HepG2 (cell line): Measurements from ENCODE around the gene KRTAP10-2. TPM values are rescaled to one million over a fixed set of nuclear protein-coding genes. Genes with fewer than 3 reads are reported as not detected.
A peak's percentile ranks its signal among the peaks of the same experiment; 100 is the strongest.

Source experiments
- ARID5B ChIP-seq: IDR thresholded peaks from 2 replicates; pipeline ENCODE4 v1.4.0; 2020; ENCODE audit warnings: mild to moderate bottlenecking, missing genetic modification reagents
- BORCS8-MEF2B ChIP-seq: sonication (generic); formaldehyde crosslinking; IDR thresholded peaks from 2 replicates; pipeline ENCODE4 v1.8.0; 2022; ENCODE audit warnings: mild to moderate bottlenecking, missing genetic modification reagents
- DNMT3B ChIP-seq: conservative IDR thresholded peaks from 2 replicates; pipeline ENCODE4 v1.6.1; 2016; ENCODE audit warnings: missing biosample characterization, control low read depth
- FOXJ3 ChIP-seq: sonication (generic); formaldehyde crosslinking; IDR thresholded peaks from 2 replicates; pipeline ENCODE4 v1.4.0; 2020; ENCODE audit warnings: missing genetic modification reagents, mild to moderate bottlenecking, borderline replicate concordance
- HDAC1 ChIP-seq: sonication (generic); formaldehyde crosslinking; IDR thresholded peaks from 2 replicates; pipeline ENCODE4 v1.5.1; 2020; ENCODE audit warnings: mild to moderate bottlenecking, missing genetic modification reagents
- MEIS2 ChIP-seq: sonication (generic); formaldehyde crosslinking; IDR thresholded peaks from 2 replicates; pipeline ENCODE4 v1.9.0; 2021; ENCODE audit warnings: mild to moderate bottlenecking, missing genetic modification reagents
- MLXIP ChIP-seq: sonication (generic); formaldehyde crosslinking; IDR thresholded peaks from 2 replicates; pipeline ENCODE4 v1.9.0; 2021; ENCODE audit warnings: missing genetic modification reagents, borderline replicate concordance
- MTA3 ChIP-seq: sonication (generic); formaldehyde crosslinking; IDR thresholded peaks from 2 replicates; pipeline ENCODE4 v1.4.0; 2020; ENCODE audit warnings: missing genetic modification reagents
- MXI1 ChIP-seq: IDR thresholded peaks from 3 replicates; pipeline ENCODE4 v1.6.1; 2012; ENCODE audit warnings: low read depth, low read length, inconsistent platforms, borderline replicate concordance
- PREB ChIP-seq: sonication (generic); formaldehyde crosslinking; IDR thresholded peaks from 2 replicates; pipeline ENCODE4 v1.4.0; 2020; ENCODE audit warnings: missing genetic modification reagents
- RBAK ChIP-seq: sonication (generic); formaldehyde crosslinking; IDR thresholded peaks from 2 replicates; pipeline ENCODE4 v1.5.1; 2020; ENCODE audit warnings: mild to moderate bottlenecking, missing genetic modification reagents
- SMAD9 ChIP-seq: sonication (generic); formaldehyde crosslinking; IDR thresholded peaks from 2 replicates; pipeline ENCODE4 v1.5.1; 2020; ENCODE audit warnings: mild to moderate bottlenecking, missing genetic modification reagents
- TOE1 ChIP-seq: sonication (generic); formaldehyde crosslinking; IDR thresholded peaks from 2 replicates; pipeline ENCODE4 v1.4.0; 2020; ENCODE audit warnings: mild to moderate bottlenecking, missing genetic modification reagents
- ZFP90 ChIP-seq: sonication (generic); formaldehyde crosslinking; IDR thresholded peaks from 2 replicates; pipeline ENCODE4 v1.8.0; 2022; ENCODE audit warnings: missing genetic modification reagents, mild to moderate bottlenecking, inconsistent platforms, borderline replicate concordance
- ZNF460 ChIP-seq: sonication (generic); formaldehyde crosslinking; IDR thresholded peaks from 2 replicates; pipeline ENCODE4 v1.5.1; 2020; ENCODE audit warnings: missing genetic modification reagents, mild to moderate bottlenecking, borderline replicate concordance
- ZNF484 ChIP-seq: sonication (generic); formaldehyde crosslinking; IDR thresholded peaks from 2 replicates; pipeline ENCODE4 v1.5.1; 2020; ENCODE audit warnings: mild to moderate bottlenecking, low read depth, missing genetic modification reagents, borderline replicate concordance
- ZNF513 ChIP-seq: sonication (generic); formaldehyde crosslinking; conservative IDR thresholded peaks from 2 replicates; pipeline ENCODE4 v1.5.0; 2020; ENCODE audit warnings: missing genetic modification reagents
- ZNF784 ChIP-seq: sonication (generic); formaldehyde crosslinking; IDR thresholded peaks from 2 replicates; pipeline ENCODE4 v1.5.1; 2020; ENCODE audit warnings: missing genetic modification reagents, mild to moderate bottlenecking, borderline replicate concordance
- polyA plus RNA-seq, 8 experiments: library from polyadenylated mRNA; depleted of rRNA in 3 of 8; stranded (reverse) in 7 of 8; unstranded in 1 of 8; fragments of >200 nt; fragmentation: Illumina TruSeq in 4 of 8; extraction: Trizol in 4 of 8; gene quantifications; 2 replicates each; pipeline versions ENCODE4 v1.2.1 to v1.2.3, GENCODE V29; 2011 to 2016; ENCODE audit warnings: low read depth in 4 of 8, missing spikeins in 1 of 8, mixed read lengths in 1 of 8; ENCODE audit not compliant: insufficient read depth in 1 of 8
- total RNA-seq, 5 experiments: library from RNA; depleted of rRNA; stranded (reverse); fragments of >200 nt; fragmentation: Illumina TruSeq; extraction: Trizol; gene quantifications; 2 replicates each; pipeline ENCODE4 v1.2.3, GENCODE V29; 2016; ENCODE audit warnings: low read depth in 1 of 5

KRTAP10-2 gene
- total and polyA plus RNA-seq, 2 of the 13 experiments (the other 11 are each of a cell fraction or from before 2014, with no cell fraction given) = not detected

- TF ChIP-seq ZNF784 (CRISPR knock-in tag) (no peak), HDAC1 (CRISPR knock-in tag) (peak; percentile 14; the same call in 1 of the 2 replicates), ZNF513 (no peak), MLXIP (no peak), DNMT3B (CRISPR knock-in tag) (no peak), FOXJ3 (no peak), MXI1 (peak; percentile 28; the same call in 1 of the 3 replicates), ZNF484 (CRISPR knock-in tag) (no peak), MTA3 (CRISPR knock-in tag) (no peak), MEIS2 (CRISPR knock-in tag) (peak; percentile 24; the same call in 1 of the 2 replicates), ARID5B (CRISPR knock-in tag) (no peak), PREB (no peak), ZNF460 (CRISPR knock-in tag) (no peak), TOE1 (CRISPR knock-in tag) (no peak), ZFP90 (CRISPR knock-in tag) (peak; percentile 72; the same call in 1 of the 2 replicates), BORCS8-MEF2B (CRISPR knock-in tag) (no peak; the same call in 1 of the 2 replicates), SMAD9 (no peak), RBAK (CRISPR knock-in tag) (no peak)
These were observed 44.7 kb downstream of the KRTAP10-2 start (continued) for GRCh38 chr21:44506279-44507255.
